H9 (cell line): Measurements from ENCODE around the gene LMCD1. TPM values are rescaled to one million over a fixed set of nuclear protein-coding genes. Genes with fewer than 3 reads are reported as not detected.

Experiments
- DNase-seq: peaks from one replicate; pipeline ENCODE4 v3.0.0-alpha.2; 2017
- H2AFZ ChIP-seq: one replicate; pipeline ENCODE4 v1.6.1; 2013; ENCODE audit warnings: mild to moderate bottlenecking, low read length, control low read depth, moderate library complexity
- H2AK5ac ChIP-seq: 2 replicates; pipeline ENCODE4 v1.6.1; 2013; ENCODE audit warnings: low read length, control low read depth, mixed read lengths; ENCODE audit not compliant: insufficient read length
- H2BK120ac ChIP-seq: one replicate; pipeline ENCODE4 v1.6.1; 2013; ENCODE audit warnings: low read depth, mild to moderate bottlenecking, low read length, control low read depth, inconsistent platforms; ENCODE audit not compliant: poor library complexity, severe bottlenecking
- H2BK12ac ChIP-seq: 2 replicates; pipeline ENCODE4 v1.6.1; 2013; ENCODE audit warnings: low read length, control low read depth, mixed read lengths, low read depth; ENCODE audit not compliant: insufficient read length
- H2BK15ac ChIP-seq: 2 replicates; pipeline ENCODE4 v1.6.1; 2013; ENCODE audit warnings: low read depth, low read length, control low read depth
- H2BK20ac ChIP-seq: one replicate; pipeline ENCODE4 v1.6.1; 2013; ENCODE audit warnings: low read depth, mild to moderate bottlenecking, low read length, control low read depth, inconsistent platforms; ENCODE audit not compliant: poor library complexity, severe bottlenecking
- H2BK5ac ChIP-seq: 2 replicates; pipeline ENCODE4 v1.6.1; 2013; ENCODE audit warnings: low read length, control low read depth, mixed read lengths; ENCODE audit not compliant: insufficient read length
- H3K14ac ChIP-seq: 2 replicates; pipeline ENCODE4 v1.6.1; 2013; ENCODE audit warnings: low read length, control low read depth; ENCODE audit not compliant: insufficient read depth
- H3K18ac ChIP-seq: 2 replicates; pipeline ENCODE4 v1.6.1; 2013; ENCODE audit warnings: low read depth, mild to moderate bottlenecking, mixed read lengths, low read length, control low read depth; ENCODE audit not compliant: insufficient read length
- H3K23ac ChIP-seq: 2 replicates; pipeline ENCODE4 v1.6.1; 2013; ENCODE audit warnings: low read length, control low read depth, mixed read lengths, low read depth; ENCODE audit not compliant: insufficient read length
- H3K23me2 ChIP-seq: 2 replicates; pipeline ENCODE4 v1.6.1; 2013; ENCODE audit warnings: low read depth, mild to moderate bottlenecking, mixed read lengths, low read length, control low read depth; ENCODE audit not compliant: insufficient read length, poor library complexity, severe bottlenecking
- H3K27ac ChIP-seq: 2 replicates; pipeline ENCODE4 v1.5.1; 2013; ENCODE audit warnings: low read length, control low read depth, mixed read lengths, low read depth; ENCODE audit not compliant: insufficient read length
- H3K27me3 ChIP-seq: 2 replicates; pipeline ENCODE4 v1.6.1; 2013; ENCODE audit warnings: low read length, control low read depth, inconsistent platforms; ENCODE audit not compliant: insufficient read depth
- H3K4ac ChIP-seq: 2 replicates; pipeline ENCODE4 v1.6.1; 2013; ENCODE audit warnings: low read depth, mild to moderate bottlenecking, control low read depth, inconsistent platforms, low read length, moderate library complexity
- H3K4me1 ChIP-seq: 2 replicates; pipeline ENCODE4 v1.6.1; 2013; ENCODE audit warnings: low read length, control low read depth, inconsistent platforms; ENCODE audit not compliant: insufficient read depth
- H3K4me2 ChIP-seq: 2 replicates; pipeline ENCODE4 v1.6.1; 2013; ENCODE audit warnings: low read length, control low read depth, mixed read lengths; ENCODE audit not compliant: insufficient read length, insufficient read depth
- H3K56ac ChIP-seq: 2 replicates; pipeline ENCODE4 v1.6.1; 2013; ENCODE audit warnings: low read depth, mild to moderate bottlenecking, mixed read lengths, low read length, control low read depth; ENCODE audit not compliant: insufficient read length
- H3K79me1 ChIP-seq: 2 replicates; pipeline ENCODE4 v1.6.1; 2013; ENCODE audit warnings: low read depth, mild to moderate bottlenecking, moderate library complexity, low read length, control low read depth, inconsistent platforms; ENCODE audit not compliant: insufficient read depth, poor library complexity, severe bottlenecking
- H3K79me2 ChIP-seq: 2 replicates; pipeline ENCODE4 v1.6.1; 2013; ENCODE audit warnings: low read length, control low read depth, inconsistent platforms; ENCODE audit not compliant: insufficient read depth
- H3K9ac ChIP-seq: 2 replicates; pipeline ENCODE4 v1.6.1; 2013; ENCODE audit warnings: low read length, control low read depth, mixed read lengths; ENCODE audit not compliant: insufficient read length; ENCODE audit errors: extremely low read depth
- H3K9me3 ChIP-seq: one replicate; pipeline ENCODE4 v1.6.1; 2013; ENCODE audit warnings: low read depth, low read length, inconsistent platforms; ENCODE audit not compliant: control insufficient read depth
- H3T11ph ChIP-seq: one replicate; pipeline ENCODE4 v1.6.1; 2013; ENCODE audit warnings: mild to moderate bottlenecking, low read length, control low read depth, inconsistent platforms
- H4K20me1 ChIP-seq: one replicate; pipeline ENCODE4 v1.6.1; 2013; ENCODE audit not compliant: control insufficient read depth, insufficient read length, insufficient read depth
- H4K5ac ChIP-seq: 2 replicates; pipeline ENCODE4 v1.6.1; 2013; ENCODE audit warnings: low read depth, mild to moderate bottlenecking, mixed read lengths, low read length, control low read depth; ENCODE audit not compliant: insufficient read length
- H4K8ac ChIP-seq: replicated peaks from 2 replicates; pipeline ENCODE4 v1.6.1; 2013; ENCODE audit warnings: low read length, control low read depth, mixed read lengths, low read depth; ENCODE audit not compliant: insufficient read length
- H4K91ac ChIP-seq: 2 replicates; pipeline ENCODE4 v1.6.1; 2013; ENCODE audit warnings: low read depth, mild to moderate bottlenecking, moderate library complexity, mixed read lengths, low read length, control low read depth; ENCODE audit not compliant: insufficient read length
- H3K27ac Mint-ChIP-seq, 3 experiments: 2 replicates in 2 of 3; 3 replicates in 1 of 3; pipeline ENCODE4 v1.8.0; 2020 to 2021; ENCODE audit warnings: mixed read lengths in 3 of 3, mild to moderate bottlenecking in 1 of 3, moderate library complexity in 1 of 3
- H3K27me3 Mint-ChIP-seq: 2 replicates; pipeline ENCODE4 v1.8.0; 2021; ENCODE audit warnings: low read depth, mild to moderate bottlenecking, moderate library complexity, mixed read lengths
- H3K36me3 Mint-ChIP-seq, 3 experiments: 2 replicates in 2 of 3; 3 replicates in 1 of 3; pipeline ENCODE4 v1.8.0; 2020 to 2021; ENCODE audit warnings: low read depth in 3 of 3, mixed read lengths in 3 of 3; ENCODE audit not compliant: insufficient read depth in 1 of 3
- H3K4me1 Mint-ChIP-seq, 2 experiments: 2 replicates each; pipeline ENCODE4 v1.8.0; 2020; ENCODE audit warnings: mixed read lengths in 2 of 2
- H3K4me3 Mint-ChIP-seq, 2 experiments: 2 replicates in 1 of 2; 3 replicates in 1 of 2; pipeline ENCODE4 v1.8.0; 2020 to 2021; ENCODE audit warnings: mild to moderate bottlenecking in 2 of 2, mixed read lengths in 2 of 2, moderate library complexity in 1 of 2
- H3K9me3 Mint-ChIP-seq, 2 experiments: 2 replicates in 1 of 2; 3 replicates in 1 of 2; pipeline ENCODE4 v1.8.0; 2020; ENCODE audit warnings: mild to moderate bottlenecking in 2 of 2, mixed read lengths in 2 of 2, moderate library complexity in 1 of 2
- CTCF ChIP-seq: fragments of 200-600 bp; sonication (generic); conservative IDR thresholded peaks from 3 replicates; pipeline ENCODE4 v1.8.0; 2021; ENCODE audit warnings: antibody characterized with exemption, mild to moderate bottlenecking
- WGBS: extraction: QIAGEN DNeasy Blood & Tissue Kit; methylation state at CpG from one replicate; pipeline ENCODE4 v1.1.7; 2013; ENCODE audit warnings: missing lambda C conversion rate, low lambda C conversion rate, mixed read lengths; ENCODE audit not compliant: insufficient read length; ENCODE audit errors: extremely low coverage; 5-methylcytosine and 5-hydroxymethylcytosine counted together
- total RNA-seq: library from RNA; stranded (reverse); gene quantifications from 2 replicates; pipeline ENCODE4 v1.2.1, GENCODE V29; 2021

LMCD1 gene
- total RNA-seq, 1 experiment from 2014 or later: 19.2 TPM

GRCh38 chr3:8599146-8599545, 97.5 kb downstream of the LMCD1 start:
- Histone ChIP-seq H3K14ac (no peak overlapping the region), H3K4me1 (no peaks in the 10 kb centered on the region), H4K8ac (no peak overlapping the region), H2BK12ac (no peak overlapping the region), H2AFZ (no peak overlapping the region), H3K79me2 (no peaks in the 10 kb centered on the region), H3K56ac (no peak overlapping the region), H3K27ac (no peak overlapping the region), H2BK120ac (no peak overlapping the region), H3K18ac (no peak overlapping the region), H2BK15ac (no peak overlapping the region), H3K4me2 (no peak overlapping the region), H3K4ac (no peak overlapping the region), H2AK5ac (no peak overlapping the region), H3K79me1 (no peaks in the 10 kb centered on the region), H3K23ac (no peak overlapping the region), H3K27me3 (no peaks in the 10 kb centered on the region), H2BK20ac (no peak overlapping the region), H3K9ac (no peak overlapping the region), H4K91ac (no peak overlapping the region), H4K20me1 (no peaks in the 10 kb centered on the region), H4K5ac (no peak overlapping the region), H3K23me2 (no peaks in the 10 kb centered on the region), H3T11ph (no peak overlapping the region), H3K9me3 (no peaks in the 10 kb centered on the region), H2BK5ac (no peak overlapping the region)
- H3K27ac Mint-ChIP-seq: no peak overlapping the region
- TF ChIP-seq CTCF: no peak
- no peak for DNase-seq
- peaks cover 0 to 6% of the 10 kb centered on the region in 2 experiments; a peak in 1 of 5 replicates for H3K9me3 Mint-ChIP-seq
- no peaks in the 10 kb centered on the region; the same call in none of the 2 replicates for H3K27me3 Mint-ChIP-seq
- no CpG with 5 or more reads among the region's 3 CpGs for WGBS
- peaks cover 0 to 7% (median 6%) of the 10 kb centered on the region in 3 experiments; a peak in 3 of 7 replicates for H3K36me3 Mint-ChIP-seq
- H3K4me3 Mint-ChIP-seq: no peak overlapping the region
- H3K4me1 Mint-ChIP-seq: peaks cover 4 to 6% of the 10 kb centered on the region in 2 experiments; a peak in 1 of 4 replicates
